GM21526 (cell line): Measurements from ENCODE around the gene CACNG6.
"Not testable (repeated sequence)": the region's sequence is repeated elsewhere in the genome, so short reads cannot be mapped to it uniquely, and the experiment has no call there.

Experiments used
- ATAC-seq: cut with Tn5 transposase; IDR thresholded peaks from one replicate; pipeline ENCODE4 v1.9.1; 2021; ENCODE audit warnings: moderate library complexity; ENCODE audit not compliant: unreplicated experiment, low FRiP score

Gene CACNG6

GRCh38 chr19:54036542-54036941 is 45.1 kb downstream of the CACNG6 start:
- not testable (repeated sequence) for ATAC-seq

GRCh38 chr19:54040003-54040402 is 48.6 kb downstream of the CACNG6 start:
- ATAC-seq, result no peak

GRCh38 chr19:54041969-54042606 is 50.7 kb downstream of the CACNG6 start:
- no peak for ATAC-seq

GRCh38 chr19:54042989-54043388 is 51.6 kb downstream of the CACNG6 start:
- no peak for ATAC-seq

- ATAC-seq, result no peak
Measured at GRCh38 chr19:54045771-54046170, 54.3 kb downstream of the CACNG6 start.

GRCh38 chr19:54047616-54048015 is 56.2 kb downstream of the CACNG6 start:
- no peak for ATAC-seq
